ENCODE measurements around the gene MYO1B. TPM values are rescaled to one million over a fixed set of nuclear protein-coding genes. Genes with fewer than 3 reads are reported as not detected.
"Not testable (repeated sequence)": the region's sequence is repeated elsewhere in the genome, so short reads cannot be mapped to it uniquely, and the experiment has no call there.

The MYO1B gene
- total RNA-seq, 2 experiments from 2014 or later: 31.5 to 35.0 TPM

- Mint-ChIP-seq H3K27ac (no peak overlapping the region), H3K27me3 (peaks cover 7% of the 10 kb centered on the region), H3K4me1 (no peaks in the 10 kb centered on the region), H3K4me3 (no peak overlapping the region), H3K9me3 (peaks cover 2% of the 10 kb centered on the region), H3K36me3 (no peaks in the 10 kb centered on the region)
- no peak for DNase-seq
Measured at GRCh38 chr2:191453761-191454160, 208.6 kb downstream of the MYO1B start.

GRCh38 chr2:191456506-191456905 is 211.3 kb downstream of the MYO1B start:
- not testable (repeated sequence) for H3K9me3 Mint-ChIP-seq, H3K27ac Mint-ChIP-seq, H3K27me3 Mint-ChIP-seq, DNase-seq, H3K4me3 Mint-ChIP-seq, H3K4me1 Mint-ChIP-seq, H3K36me3 Mint-ChIP-seq

GRCh38 chr2:191459158-191459557 is 214.0 kb downstream of the MYO1B start:
- peaks cover 9% of the 10 kb centered on the region for H3K9me3 Mint-ChIP-seq
- no peaks in the 10 kb centered on the region for H3K4me1 Mint-ChIP-seq
- DNase-seq: no peak
- peaks cover 4% of the 10 kb centered on the region for H3K36me3 Mint-ChIP-seq
- no peak overlapping the region for H3K4me3 Mint-ChIP-seq
- H3K27ac Mint-ChIP-seq: no peak overlapping the region
- H3K27me3 Mint-ChIP-seq: peaks cover under 1% of the 10 kb centered on the region

GRCh38 chr2:191462370-191462769 is 217.2 kb downstream of the MYO1B start:
- Mint-ChIP-seq H3K4me1 (no peaks in the 10 kb centered on the region), H3K27me3 (no peaks in the 10 kb centered on the region), H3K4me3 (no peak overlapping the region), H3K36me3 (peaks cover 4% of the 10 kb centered on the region), H3K9me3 (peaks cover 9% of the 10 kb centered on the region), H3K27ac (no peak overlapping the region)
- no peak for DNase-seq

GRCh38 chr2:191463790-191464189 is 218.6 kb downstream of the MYO1B start:
- Mint-ChIP-seq H3K4me3 (no peak overlapping the region), H3K27ac (no peak overlapping the region), H3K4me1 (no peaks in the 10 kb centered on the region), H3K36me3 (peaks cover 4% of the 10 kb centered on the region), H3K27me3 (no peaks in the 10 kb centered on the region), H3K9me3 (peaks cover 9% of the 10 kb centered on the region)
- DNase-seq: no peak

- Mint-ChIP-seq H3K4me3 (no peak overlapping the region), H3K9me3 (no peaks in the 10 kb centered on the region), H3K27ac (no peak overlapping the region), H3K27me3 (no peaks in the 10 kb centered on the region), H3K4me1 (no peaks in the 10 kb centered on the region), H3K36me3 (no peaks in the 10 kb centered on the region)
- no peak for DNase-seq
Measured at GRCh38 chr2:191465766-191466420, 220.7 kb downstream of the MYO1B start.

GRCh38 chr2:191467113-191467512 is 221.9 kb downstream of the MYO1B start:
- H3K9me3 Mint-ChIP-seq: no peaks in the 10 kb centered on the region
- no peak overlapping the region for H3K4me3 Mint-ChIP-seq
- no peak overlapping the region for H3K27ac Mint-ChIP-seq
- no peaks in the 10 kb centered on the region for H3K4me1 Mint-ChIP-seq
- no peaks in the 10 kb centered on the region for H3K36me3 Mint-ChIP-seq
- no peaks in the 10 kb centered on the region for H3K27me3 Mint-ChIP-seq
- DNase-seq: no peak

- Mint-ChIP-seq H3K36me3 (no peaks in the 10 kb centered on the region), H3K9me3 (no peaks in the 10 kb centered on the region), H3K27me3 (no peaks in the 10 kb centered on the region), H3K27ac (no peak overlapping the region), H3K4me3 (no peak overlapping the region), H3K4me1 (no peaks in the 10 kb centered on the region)
- DNase-seq: no peak
Measured at GRCh38 chr2:191470306-191470705, 225.1 kb downstream of the MYO1B start.

GRCh38 chr2:191474464-191474863 is 229.3 kb downstream of the MYO1B start:
- Mint-ChIP-seq H3K4me1 (no peaks in the 10 kb centered on the region), H3K27ac (no peak overlapping the region), H3K36me3 (no peaks in the 10 kb centered on the region), H3K27me3 (no peaks in the 10 kb centered on the region), H3K9me3 (no peaks in the 10 kb centered on the region), H3K4me3 (no peak overlapping the region)
- DNase-seq: no peak

Other genes with a start within 250 kb of the MYO1B start
- 100 to 1,000 TPM; 383 to 389 TPM for gene STAT1, start 231.2 kb upstream of the MYO1B start, total RNA-seq
- gene STAT4, start 94.4 kb upstream of the MYO1B start, total RNA-seq: 10 to 100 TPM; 80.6 to 81.0 TPM

All from activated naive CD8-positive, alpha-beta T cell treated with anti-CD3 and anti-CD28 coated beads for 36 hours (primary cell).